Natural killer cell (primary cell): ENCODE data around the gene UBTD1. TPM values are rescaled to one million over a fixed set of nuclear protein-coding genes. Genes with fewer than 3 reads are reported as not detected.

Experiments used
- ATAC-seq, 3 donors: fragments of 150-1000 bp in 2 of 3; fragments of 200-7000 bp in 1 of 3; cut with Tn5 transposase; 1 replicate in 1 of 3; 2 replicates in 2 of 3; pipeline ENCODE4 v1.10.0; 2021; ENCODE audit warnings: mild to moderate bottlenecking in 2 of 3, moderate library complexity in 2 of 3
- DNase-seq, 2 donors: peaks; one replicate each; pipeline versions ENCODE4 v3.0.0 to v3.0.0-alpha.2; 2013 to 2021; ENCODE audit warnings: mixed read lengths in 1 of 2
- H3K27ac ChIP-seq: one replicate; pipeline ENCODE4 v1.5.1; 2013; ENCODE audit warnings: mild to moderate bottlenecking, low read length
- H3K27me3 ChIP-seq: one replicate; pipeline ENCODE4 v1.6.1; 2013; ENCODE audit warnings: low read length; ENCODE audit not compliant: control insufficient read depth, insufficient read depth
- H3K36me3 ChIP-seq: one replicate; pipeline ENCODE4 v1.6.1; 2013; ENCODE audit warnings: low read length; ENCODE audit not compliant: control insufficient read depth, insufficient read depth
- H3K4me1 ChIP-seq: one replicate; pipeline ENCODE4 v1.6.1; 2013; ENCODE audit warnings: low read length; ENCODE audit not compliant: control insufficient read depth, insufficient read depth
- H3K4me3 ChIP-seq: one replicate; pipeline ENCODE4 v1.5.1; 2013; ENCODE audit warnings: low read length
- H3K9me3 ChIP-seq: one replicate; pipeline ENCODE4 v1.6.1; 2013; ENCODE audit warnings: low read length; ENCODE audit not compliant: control insufficient read depth, insufficient read depth
- H3K27ac Mint-ChIP-seq, 2 donors: one replicate each; pipeline ENCODE4 v1.8.0; 2022; ENCODE audit warnings: mild to moderate bottlenecking in 2 of 2, mixed read lengths in 2 of 2, moderate library complexity in 1 of 2
- H3K27me3 Mint-ChIP-seq, 2 donors: one replicate each; pipeline ENCODE4 v1.8.0; 2022; ENCODE audit warnings: low read depth in 2 of 2, mixed read lengths in 2 of 2
- H3K36me3 Mint-ChIP-seq: one replicate; pipeline ENCODE4 v1.8.0; 2022; ENCODE audit warnings: mixed read lengths
- H3K4me1 Mint-ChIP-seq, 2 donors: one replicate each; pipeline ENCODE4 v1.8.0; 2022; ENCODE audit warnings: mixed read lengths in 2 of 2
- H3K4me3 Mint-ChIP-seq: one replicate; pipeline ENCODE4 v1.8.0; 2022; ENCODE audit warnings: mild to moderate bottlenecking, moderate library complexity, mixed read lengths
- H3K9me3 Mint-ChIP-seq, 2 donors: one replicate each; pipeline ENCODE4 v1.8.0; 2022; ENCODE audit warnings: mixed read lengths in 2 of 2
- CTCF ChIP-seq: fragments of 200-600 bp; IDR thresholded peaks from one replicate; pipeline ENCODE4 v1.8.0; 2022; ENCODE audit warnings: antibody characterized with exemption
- WGBS: methylation state at CpG from one replicate; pipeline ENCODE4 v1.1.7; 2013; ENCODE audit warnings: missing lambda C conversion rate; ENCODE audit not compliant: insufficient coverage; 5-methylcytosine and 5-hydroxymethylcytosine counted together
- intact Hi-C: fragments of 100-400 bp; cut with micrococcal nuclease; formaldehyde crosslinking; loops from one replicate; pipeline ENCODE4 v1.14.2; 2022
- total RNA-seq, 4 donors: library from RNA; stranded (reverse); fragments of 120-200 nt in 1 of 4; gene quantifications; one replicate each; pipeline versions ENCODE4 v1.2.3 to v1.2.4, GENCODE V29; 2013 to 2022

The UBTD1 gene
- total RNA-seq, 3 donors from 2014 or later (not counting 1 experiment from before 2014, with no cell fraction given): 0.70 to 1.1 (median 0.75) TPM

- no peaks in the 10 kb centered on the region for H3K4me1 Mint-ChIP-seq
- ATAC-seq: no peak
- no peak for TF ChIP-seq CTCF
These were observed 72.9 kb downstream of the UBTD1 start for GRCh38 chr10:97571622-97572021.

GRCh38 chr10:97572214-97572989, 73.7 kb downstream of the UBTD1 start, which contains the start of gene ANKRD2:
Gene ANKRD2 (plus strand): TSS chr10:97572779. CDS start chr10:97572789, 10 bp downstream.
- H3K27me3 ChIP-seq: no peaks in the 10 kb centered on the region
- H3K36me3 Mint-ChIP-seq: no peaks in the 10 kb centered on the region
- H3K36me3 ChIP-seq: no peaks in the 10 kb centered on the region
- intact Hi-C loops: loop anchor here (1.0 kb wide), 3 partner anchors 40 to 159 kb away; no protein-coding TSS in a partner anchor
- H3K4me3 Mint-ChIP-seq: no peak within 1 kb of the TSS
- no peak within 1 kb of the TSS for H3K4me3 ChIP-seq
- no peak within 1 kb of the TSS for H3K27ac ChIP-seq
- peak; percentile 64 to 69 for DNase-seq
- H3K27ac Mint-ChIP-seq: no peak within 1 kb of the TSS
- TF ChIP-seq CTCF: peak; percentile 81
- H3K9me3 Mint-ChIP-seq: no peaks in the 10 kb centered on the region
- no peaks in the 10 kb centered on the region for H3K9me3 ChIP-seq
- 72% methylated on average over 16 of the region's 16 CpGs for WGBS
- no peaks in the 10 kb centered on the region for H3K27me3 Mint-ChIP-seq
- H3K4me1 ChIP-seq: peaks cover 4% of the 10 kb centered on the region
- peak; percentile 79 to 98 (median 93) for ATAC-seq
- H3K4me1 Mint-ChIP-seq: no peaks in the 10 kb centered on the region

More at GRCh38 chr10:97571622-97572021, 72.9 kb downstream of the UBTD1 start:
- 96% methylated on average over 3 of the region's 3 CpGs for WGBS
- Histone ChIP-seq H3K27me3 (no peaks in the 10 kb centered on the region), H3K4me1 (peaks cover 4% of the 10 kb centered on the region), H3K4me3 (no peak overlapping the region), H3K27ac (no peak overlapping the region), H3K36me3 (no peaks in the 10 kb centered on the region), H3K9me3 (no peaks in the 10 kb centered on the region)
- H3K27me3 Mint-ChIP-seq: no peaks in the 10 kb centered on the region
- no peak overlapping the region for H3K27ac Mint-ChIP-seq
- H3K36me3 Mint-ChIP-seq: no peaks in the 10 kb centered on the region
- no peak overlapping the region for H3K4me3 Mint-ChIP-seq
- H3K9me3 Mint-ChIP-seq: no peaks in the 10 kb centered on the region
- intact Hi-C loops: loop anchor here (1.0 kb wide), 3 partner anchors 41 to 160 kb away; no protein-coding TSS in a partner anchor
- no peak for DNase-seq

GRCh38 chr10:97573021-97573420, 74.3 kb downstream of the UBTD1 start:
- DNase-seq: no peak
- WGBS: 95% methylated on average over 2 of the region's 2 CpGs
- H3K27me3 ChIP-seq: no peaks in the 10 kb centered on the region
- intact Hi-C loops: no loop called here
- Mint-ChIP-seq H3K27ac (no peak overlapping the region), H3K36me3 (no peaks in the 10 kb centered on the region), H3K27me3 (no peaks in the 10 kb centered on the region), H3K4me1 (no peaks in the 10 kb centered on the region), H3K4me3 (no peak overlapping the region), H3K9me3 (no peaks in the 10 kb centered on the region)
- H3K4me1 ChIP-seq: peaks cover 4% of the 10 kb centered on the region
- H3K9me3 ChIP-seq: no peaks in the 10 kb centered on the region
- ATAC-seq: no peak
- TF ChIP-seq CTCF: no peak
- no peak overlapping the region for H3K4me3 ChIP-seq
- H3K27ac ChIP-seq: no peak overlapping the region
- no peaks in the 10 kb centered on the region for H3K36me3 ChIP-seq
